Measurements from ENCODE around the gene MAFG.
A peak's percentile ranks its signal among the peaks of the same experiment; 100 is the strongest.

GRCh38 chr17:81958633-81959342 is 31.3 kb upstream of the MAFG start:
- TF ChIP-seq FOS (IDR thresholded peaks at IDR 0.05; ENCODE audit: extremely low read depth, insufficient read length) (no peak), POLR2A (conservative IDR thresholded peaks at IDR 0.05) (no peak), HSF4 (CRISPR knock-in tag; IDR thresholded peaks at IDR 0.05; ENCODE audit: borderline replicate concordance) (no peak), SP2 (IDR thresholded peaks at IDR 0.05; ENCODE audit: extremely low read depth, low read depth, low read length, poor library complexity, severe bottlenecking) (no peak), ESRRA (IDR thresholded peaks at IDR 0.05; ENCODE audit: borderline replicate concordance, low read depth) (peak; percentile 66), ELK3 (CRISPR knock-in tag; IDR thresholded peaks at IDR 0.05) (no peak), JUND (IDR thresholded peaks at IDR 0.05; ENCODE audit: borderline replicate concordance, low read depth, low read length) (no peak), JUND (tag; IDR thresholded peaks at IDR 0.05; ENCODE audit: borderline replicate concordance, low read depth, low read length) (no peak), ZBTB2 (IDR thresholded peaks at IDR 0.05) (no peak), CREM (IDR thresholded peaks at IDR 0.05; ENCODE audit: low read depth) (no peak)
